Body of pancreas (tissue), 4 donors: Measurements from ENCODE around the gene PHF21A.

Source experiments
- CTCF ChIP-seq, 7 experiments: fragments of 450-650 bp in 4 of 7; fragments of 200-600 bp in 3 of 7; sonication (generic) in 3 of 7; IDR thresholded peaks; one replicate each; pipeline ENCODE4 v1.5.1; 2016 to 2019; ENCODE audit warnings: antibody characterized with exemption in 7 of 7
- POLR2A ChIP-seq, 3 donors: fragments of 450-650 bp; IDR thresholded peaks; one replicate each; pipeline ENCODE4 v1.6.1; 2016; ENCODE audit warnings: antibody characterized with exemption in 3 of 3, mild to moderate bottlenecking in 2 of 3

- no peak for TF ChIP-seq POLR2A (IDR thresholded peaks at IDR 0.05)
- no peak for TF ChIP-seq CTCF (IDR thresholded peaks at IDR 0.05)
These were observed 105.3 kb downstream of the PHF21A start for GRCh38 chr11:46015941-46016340.
